HepG2 (cell line): ENCODE results near the gene BAZ1A.

Experiments
- CTCF ChIP-seq: sonication (generic); formaldehyde crosslinking; IDR thresholded peaks from 2 replicates; pipeline ENCODE4 v1.5.0; 2020; ENCODE audit warnings: mild to moderate bottlenecking, missing genetic modification reagents, moderate library complexity
- ELF1 ChIP-seq: sonication (generic); formaldehyde crosslinking; IDR thresholded peaks from 2 replicates; pipeline ENCODE4 v1.4.0; 2020; ENCODE audit warnings: missing genetic modification reagents
- EZH2 ChIP-seq: conservative IDR thresholded peaks from 2 replicates; pipeline ENCODE4 v1.6.1; 2012; ENCODE audit warnings: mild to moderate bottlenecking, low read depth, low read length, moderate library complexity
- GABPA ChIP-seq, 2 experiments: IDR thresholded peaks; 2 replicates each; pipeline ENCODE4 v1.6.1; 2011 to 2016; ENCODE audit warnings: low read depth in 2 of 2, low read length in 1 of 2, missing biosample characterization in 1 of 2, missing genetic modification characterization in 1 of 2
- HNF4A ChIP-seq: sonication (generic); formaldehyde crosslinking; IDR thresholded peaks from 2 replicates; pipeline ENCODE4 v1.4.0; 2020; ENCODE audit warnings: missing genetic modification reagents
- MIER3 ChIP-seq: IDR thresholded peaks from 2 replicates; pipeline ENCODE4 v1.6.1; 2016; ENCODE audit warnings: missing compliant biosample characterization, borderline replicate concordance
- NR2F2 ChIP-seq: IDR thresholded peaks from 2 replicates; pipeline ENCODE4 v1.6.1; 2012; ENCODE audit warnings: low read depth, inconsistent platforms, borderline replicate concordance
- TCF7 ChIP-seq: sonication (generic); IDR thresholded peaks from 2 replicates; pipeline ENCODE4 v1.6.1; 2016; ENCODE audit warnings: antibody characterized with exemption, low read depth
- ZMYM3 ChIP-seq: sonication (generic); formaldehyde crosslinking; IDR thresholded peaks from 2 replicates; pipeline ENCODE4 v1.5.1; 2020; ENCODE audit warnings: mild to moderate bottlenecking, missing genetic modification reagents
- TF ChIP-seq, protein P1 (sequence below), 2 experiments: IDR thresholded peaks; 2 replicates each; pipeline ENCODE4 v1.6.1; 2011 to 2012; ENCODE audit warnings: low read length in 2 of 2, borderline replicate concordance in 1 of 2, low read depth in 1 of 2, mild to moderate bottlenecking in 1 of 2, moderate library complexity in 1 of 2
- TF ChIP-seq, protein P2 (sequence below): sonication (generic); formaldehyde crosslinking; IDR thresholded peaks from 2 replicates; pipeline ENCODE4 v1.9.0; 2021; ENCODE audit warnings: missing genetic modification reagents, borderline replicate concordance
- TF ChIP-seq, protein P3 (sequence below): IDR thresholded peaks from 2 replicates; pipeline ENCODE4 v1.6.1; 2012; ENCODE audit warnings: low read depth, low read length, improper control_type of control experiment

DNA sequence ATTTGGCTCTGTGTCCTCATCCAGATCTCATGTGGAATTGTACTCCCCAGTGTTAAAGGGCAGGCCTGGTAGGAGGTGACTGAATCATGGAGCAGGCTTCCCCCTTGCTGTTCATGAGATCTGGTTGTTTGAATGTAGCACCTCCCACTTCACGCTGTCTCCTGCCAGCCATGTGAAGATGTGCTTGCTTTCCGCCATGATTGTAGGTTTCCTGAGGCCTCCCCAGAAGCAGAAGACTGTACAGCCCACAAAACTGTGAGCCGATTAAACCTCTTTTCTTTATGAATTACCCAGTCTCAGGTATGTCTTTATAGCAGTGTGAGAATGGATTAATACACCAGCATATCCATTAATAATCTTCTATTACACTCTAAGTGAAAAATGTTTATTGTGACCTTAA is 70.2 kb downstream of the BAZ1A start:
- TF ChIP-seq ZMYM3 (CRISPR knock-in tag) (no peak), MIER3 (CRISPR knock-in tag) (no peak), TCF7 (no peak), NR2F2 (no peak), ELF1 (CRISPR knock-in tag) (no peak), EZH2 (no peak), HNF4A (CRISPR knock-in tag) (no peak), CTCF (CRISPR knock-in tag) (no peak), GABPA (IDR thresholded peaks at IDR 0.05; ENCODE audit: low read depth, low read length) (no peak), GABPA (CRISPR knock-in tag; IDR thresholded peaks at IDR 0.05; ENCODE audit: low read depth) (no peak)
- TF ChIP-seq, protein P1, sequence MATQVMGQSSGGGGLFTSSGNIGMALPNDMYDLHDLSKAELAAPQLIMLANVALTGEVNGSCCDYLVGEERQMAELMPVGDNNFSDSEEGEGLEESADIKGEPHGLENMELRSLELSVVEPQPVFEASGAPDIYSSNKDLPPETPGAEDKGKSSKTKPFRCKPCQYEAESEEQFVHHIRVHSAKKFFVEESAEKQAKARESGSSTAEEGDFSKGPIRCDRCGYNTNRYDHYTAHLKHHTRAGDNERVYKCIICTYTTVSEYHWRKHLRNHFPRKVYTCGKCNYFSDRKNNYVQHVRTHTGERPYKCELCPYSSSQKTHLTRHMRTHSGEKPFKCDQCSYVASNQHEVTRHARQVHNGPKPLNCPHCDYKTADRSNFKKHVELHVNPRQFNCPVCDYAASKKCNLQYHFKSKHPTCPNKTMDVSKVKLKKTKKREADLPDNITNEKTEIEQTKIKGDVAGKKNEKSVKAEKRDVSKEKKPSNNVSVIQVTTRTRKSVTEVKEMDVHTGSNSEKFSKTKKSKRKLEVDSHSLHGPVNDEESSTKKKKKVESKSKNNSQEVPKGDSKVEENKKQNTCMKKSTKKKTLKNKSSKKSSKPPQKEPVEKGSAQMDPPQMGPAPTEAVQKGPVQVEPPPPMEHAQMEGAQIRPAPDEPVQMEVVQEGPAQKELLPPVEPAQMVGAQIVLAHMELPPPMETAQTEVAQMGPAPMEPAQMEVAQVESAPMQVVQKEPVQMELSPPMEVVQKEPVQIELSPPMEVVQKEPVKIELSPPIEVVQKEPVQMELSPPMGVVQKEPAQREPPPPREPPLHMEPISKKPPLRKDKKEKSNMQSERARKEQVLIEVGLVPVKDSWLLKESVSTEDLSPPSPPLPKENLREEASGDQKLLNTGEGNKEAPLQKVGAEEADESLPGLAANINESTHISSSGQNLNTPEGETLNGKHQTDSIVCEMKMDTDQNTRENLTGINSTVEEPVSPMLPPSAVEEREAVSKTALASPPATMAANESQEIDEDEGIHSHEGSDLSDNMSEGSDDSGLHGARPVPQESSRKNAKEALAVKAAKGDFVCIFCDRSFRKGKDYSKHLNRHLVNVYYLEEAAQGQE (IDR thresholded peaks at IDR 0.05; ENCODE audit: borderline replicate concordance in 1 of 2, low read depth in 1 of 2, low read length in 2 of 2): no peak
- TF ChIP-seq, protein P2, sequence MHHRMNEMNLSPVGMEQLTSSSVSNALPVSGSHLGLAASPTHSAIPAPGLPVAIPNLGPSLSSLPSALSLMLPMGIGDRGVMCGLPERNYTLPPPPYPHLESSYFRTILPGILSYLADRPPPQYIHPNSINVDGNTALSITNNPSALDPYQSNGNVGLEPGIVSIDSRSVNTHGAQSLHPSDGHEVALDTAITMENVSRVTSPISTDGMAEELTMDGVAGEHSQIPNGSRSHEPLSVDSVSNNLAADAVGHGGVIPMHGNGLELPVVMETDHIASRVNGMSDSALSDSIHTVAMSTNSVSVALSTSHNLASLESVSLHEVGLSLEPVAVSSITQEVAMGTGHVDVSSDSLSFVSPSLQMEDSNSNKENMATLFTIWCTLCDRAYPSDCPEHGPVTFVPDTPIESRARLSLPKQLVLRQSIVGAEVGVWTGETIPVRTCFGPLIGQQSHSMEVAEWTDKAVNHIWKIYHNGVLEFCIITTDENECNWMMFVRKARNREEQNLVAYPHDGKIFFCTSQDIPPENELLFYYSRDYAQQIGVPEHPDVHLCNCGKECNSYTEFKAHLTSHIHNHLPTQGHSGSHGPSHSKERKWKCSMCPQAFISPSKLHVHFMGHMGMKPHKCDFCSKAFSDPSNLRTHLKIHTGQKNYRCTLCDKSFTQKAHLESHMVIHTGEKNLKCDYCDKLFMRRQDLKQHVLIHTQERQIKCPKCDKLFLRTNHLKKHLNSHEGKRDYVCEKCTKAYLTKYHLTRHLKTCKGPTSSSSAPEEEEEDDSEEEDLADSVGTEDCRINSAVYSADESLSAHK: no peak
- TF ChIP-seq, protein P3, sequence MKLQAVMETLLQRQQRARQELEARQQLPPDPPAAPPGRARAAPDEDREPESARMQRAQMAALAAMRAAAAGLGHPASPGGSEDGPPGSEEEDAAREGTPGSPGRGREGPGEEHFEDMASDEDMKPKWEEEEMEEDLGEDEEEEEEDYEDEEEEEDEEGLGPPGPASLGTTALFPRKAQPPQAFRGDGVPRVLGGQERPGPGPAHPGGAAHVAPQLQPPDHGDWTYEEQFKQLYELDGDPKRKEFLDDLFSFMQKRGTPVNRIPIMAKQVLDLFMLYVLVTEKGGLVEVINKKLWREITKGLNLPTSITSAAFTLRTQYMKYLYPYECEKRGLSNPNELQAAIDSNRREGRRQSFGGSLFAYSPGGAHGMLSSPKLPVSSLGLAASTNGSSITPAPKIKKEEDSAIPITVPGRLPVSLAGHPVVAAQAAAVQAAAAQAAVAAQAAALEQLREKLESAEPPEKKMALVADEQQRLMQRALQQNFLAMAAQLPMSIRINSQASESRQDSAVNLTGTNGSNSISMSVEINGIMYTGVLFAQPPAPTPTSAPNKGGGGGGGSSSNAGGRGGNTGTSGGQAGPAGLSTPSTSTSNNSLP: no peak
